Measurements from ENCODE around the gene TMEM43.

DNA sequence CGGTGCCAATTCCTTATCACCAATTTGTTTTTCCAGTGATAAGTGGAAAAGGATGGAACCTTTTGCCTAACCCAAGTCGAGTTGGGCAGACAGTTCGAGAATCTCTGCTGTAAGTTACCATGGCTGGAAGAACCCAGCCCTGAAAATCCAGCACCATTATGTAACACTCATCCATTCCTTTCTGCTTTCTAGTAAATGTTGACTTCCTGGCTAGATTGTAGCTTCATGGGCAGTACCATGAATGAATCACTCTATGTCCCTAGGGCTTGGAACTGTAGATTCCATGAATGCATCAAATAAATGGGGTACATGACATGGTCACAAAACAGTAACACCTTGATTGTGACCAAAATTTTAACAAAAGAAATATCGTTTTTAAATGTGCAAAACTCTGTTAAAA, 14.2 kb upstream of the TMEM43 start:
- no peak for TF ChIP-seq RBBP5 (conservative IDR thresholded peaks at IDR 0.05)
- no peak for TF ChIP-seq POLR2AphosphoS2 (IDR thresholded peaks at IDR 0.05; ENCODE audit: low read depth, low read length)
- TF ChIP-seq TCF12 (IDR thresholded peaks at IDR 0.05; ENCODE audit: low read depth, low read length): no peak
- TF ChIP-seq CTCF (IDR thresholded peaks at IDR 0.05 in 2 of 3, conservative IDR thresholded peaks at IDR 0.05 in 1 of 3; ENCODE audit: control insufficient read depth in 2 of 3, extremely low read depth in 1 of 3, insufficient read depth in 1 of 3, low read depth in 3 of 3, low read length in 3 of 3): no peak
- TF ChIP-seq TAF1 (IDR thresholded peaks at IDR 0.05; ENCODE audit: borderline replicate concordance, low read depth, low read length): no peak
- no peak for TF ChIP-seq USF2 (IDR thresholded peaks at IDR 0.05; ENCODE audit: borderline replicate concordance, low read depth, low read length)
- TF ChIP-seq, protein P1, sequence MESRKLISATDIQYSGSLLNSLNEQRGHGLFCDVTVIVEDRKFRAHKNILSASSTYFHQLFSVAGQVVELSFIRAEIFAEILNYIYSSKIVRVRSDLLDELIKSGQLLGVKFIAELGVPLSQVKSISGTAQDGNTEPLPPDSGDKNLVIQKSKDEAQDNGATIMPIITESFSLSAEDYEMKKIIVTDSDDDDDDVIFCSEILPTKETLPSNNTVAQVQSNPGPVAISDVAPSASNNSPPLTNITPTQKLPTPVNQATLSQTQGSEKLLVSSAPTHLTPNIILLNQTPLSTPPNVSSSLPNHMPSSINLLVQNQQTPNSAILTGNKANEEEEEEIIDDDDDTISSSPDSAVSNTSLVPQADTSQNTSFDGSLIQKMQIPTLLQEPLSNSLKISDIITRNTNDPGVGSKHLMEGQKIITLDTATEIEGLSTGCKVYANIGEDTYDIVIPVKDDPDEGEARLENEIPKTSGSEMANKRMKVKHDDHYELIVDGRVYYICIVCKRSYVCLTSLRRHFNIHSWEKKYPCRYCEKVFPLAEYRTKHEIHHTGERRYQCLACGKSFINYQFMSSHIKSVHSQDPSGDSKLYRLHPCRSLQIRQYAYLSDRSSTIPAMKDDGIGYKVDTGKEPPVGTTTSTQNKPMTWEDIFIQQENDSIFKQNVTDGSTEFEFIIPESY (IDR thresholded peaks at IDR 0.05): no peak
- no peak for TF ChIP-seq YY1 (IDR thresholded peaks at IDR 0.05; ENCODE audit: low read depth, low read length)
- no peak for TF ChIP-seq CBFB (IDR thresholded peaks at IDR 0.05; ENCODE audit: low read depth)
- no peak for TF ChIP-seq MYC (IDR thresholded peaks at IDR 0.05; ENCODE audit: insufficient read depth, insufficient read length, insufficient replicate concordance, low read length, severe bottlenecking)
